HG03354 (cell line): ENCODE measurements around the gene PANK4.

Experiments
- ATAC-seq: cut with Tn5 transposase; IDR thresholded peaks from one replicate; pipeline ENCODE4 v1.9.1; 2021; ENCODE audit warnings: mild to moderate bottlenecking; ENCODE audit not compliant: unreplicated experiment, poor library complexity, severe bottlenecking

Gene PANK4

GRCh38 chr1:2516946-2517345 is 9.4 kb downstream of the PANK4 start:
- ATAC-seq: no peak

- no peak for ATAC-seq
Observed at GRCh38 chr1:2516124-2516523, 10.3 kb downstream of the PANK4 start.

GRCh38 chr1:2515763-2516080 is 10.7 kb downstream of the PANK4 start:
- no peak for ATAC-seq

- no peak for ATAC-seq
Observed at GRCh38 chr1:2514863-2515762, 11.3 kb downstream of the PANK4 start.

GRCh38 chr1:2513939-2514652 is 12.3 kb downstream of the PANK4 start:
- ATAC-seq: no peak

- ATAC-seq: no peak
Observed at GRCh38 chr1:2512862-2513421, 13.5 kb downstream of the PANK4 start.

GRCh38 chr1:2510366-2511155 is 15.8 kb downstream of the PANK4 start:
- no peak for ATAC-seq

GRCh38 chr1:2509589-2509988 is 16.8 kb downstream of the PANK4 start:
- ATAC-seq: no peak

GRCh38 chr1:2508751-2509150 is 17.6 kb downstream of the PANK4 start:
- ATAC-seq: no peak

GRCh38 chr1:2508180-2508579 is 18.2 kb downstream of the PANK4 start:
- ATAC-seq: no peak

GRCh38 chr1:2507744-2508155 is 18.6 kb downstream of the PANK4 start:
- ATAC-seq: no peak

- no peak for ATAC-seq
Observed at GRCh38 chr1:2506901-2507565, 19.4 kb downstream of the PANK4 start.

- ATAC-seq: no peak
Observed at GRCh38 chr1:2506007-2506860, 20.2 kb downstream of the PANK4 start.

GRCh38 chr1:2505461-2505994 is 20.9 kb downstream of the PANK4 start:
- ATAC-seq: no peak

- no peak for ATAC-seq
Observed at GRCh38 chr1:2504949-2505272, 21.5 kb downstream of the PANK4 start.

GRCh38 chr1:2504225-2504948 is 22.0 kb downstream of the PANK4 start:
- ATAC-seq: no peak

GRCh38 chr1:2503554-2504224 is 22.7 kb downstream of the PANK4 start:
- no peak for ATAC-seq
